Inferior parietal cortex (tissue), 1 donor: ENCODE data around the gene SECISBP2.
A peak's percentile ranks its signal among the peaks of the same experiment; 100 is the strongest.
"Not testable (repeated sequence)": the region's sequence is repeated elsewhere in the genome, so short reads cannot be mapped to it uniquely, and the experiment has no call there.

Experiments used
- DNase-seq: peaks from one replicate; pipeline ENCODE4 v3.0.0-alpha.2; 2016; ENCODE audit errors: extremely low spot score

Gene SECISBP2

GRCh38 chr9:89309608-89310474 lies 8.5 kb upstream of the SECISBP2 start:
- no peak for DNase-seq

- DNase-seq: peak; percentile 100
Observed at GRCh38 chr9:89310475-89311345, 7.6 kb upstream of the SECISBP2 start, which contains the start of gene CKS2. CKS2 (plus strand) TSS chr9:89311195; CDS start chr9:89311293, 98 bp downstream.

- DNase-seq: no peak
Observed at GRCh38 chr9:89311346-89312221, 6.7 kb upstream of the SECISBP2 start.

GRCh38 chr9:89312222-89312571 lies 6.1 kb upstream of the SECISBP2 start:
- no peak for DNase-seq

- no peak for DNase-seq
Observed at GRCh38 chr9:89313842-89314241, 4.5 kb upstream of the SECISBP2 start.

GRCh38 chr9:89314955-89315354 lies 3.3 kb upstream of the SECISBP2 start:
- no peak for DNase-seq

- DNase-seq: no peak
Observed at GRCh38 chr9:89315482-89315881, 2.8 kb upstream of the SECISBP2 start.

- no peak for DNase-seq
Observed at GRCh38 chr9:89317282-89317681, 1.0 kb upstream of the SECISBP2 start.

- DNase-seq: no peak
Observed at GRCh38 chr9:89319015-89319905, 960 bp downstream of the SECISBP2 start.

- DNase-seq: no peak
Observed at GRCh38 chr9:89323390-89323789, 5.1 kb downstream of the SECISBP2 start.

- no peak for DNase-seq
Observed at GRCh38 chr9:89325733-89326132, 7.4 kb downstream of the SECISBP2 start.

GRCh38 chr9:89328064-89328463 lies 9.8 kb downstream of the SECISBP2 start:
- DNase-seq: no peak

GRCh38 chr9:89329917-89330316 lies 11.6 kb downstream of the SECISBP2 start:
- no peak for DNase-seq

- DNase-seq: no peak
Observed at GRCh38 chr9:89330513-89330912, 12.2 kb downstream of the SECISBP2 start.

GRCh38 chr9:89339807-89340206 lies 21.5 kb downstream of the SECISBP2 start:
- no peak for DNase-seq

GRCh38 chr9:89340332-89340731 lies 22.0 kb downstream of the SECISBP2 start:
- no peak for DNase-seq

GRCh38 chr9:89342213-89342612 lies 23.9 kb downstream of the SECISBP2 start:
- DNase-seq: no peak

GRCh38 chr9:89342948-89343347 lies 24.6 kb downstream of the SECISBP2 start:
- no peak for DNase-seq

- DNase-seq: not testable (repeated sequence)
Observed at GRCh38 chr9:89343812-89344211, 25.5 kb downstream of the SECISBP2 start.

- DNase-seq: no peak
Observed at GRCh38 chr9:89345476-89345875, 27.2 kb downstream of the SECISBP2 start.

GRCh38 chr9:89346696-89347095 lies 28.4 kb downstream of the SECISBP2 start:
- DNase-seq: no peak
